Body of pancreas (tissue), 4 donors: ENCODE data around the gene ABCB11.

Source experiments
- CTCF ChIP-seq, 7 experiments: fragments of 450-650 bp in 4 of 7; fragments of 200-600 bp in 3 of 7; sonication (generic) in 3 of 7; IDR thresholded peaks; one replicate each; pipeline ENCODE4 v1.5.1; 2016 to 2019; ENCODE audit warnings: antibody characterized with exemption in 7 of 7
- POLR2A ChIP-seq, 3 donors: fragments of 450-650 bp; IDR thresholded peaks; one replicate each; pipeline ENCODE4 v1.6.1; 2016; ENCODE audit warnings: antibody characterized with exemption in 3 of 3, mild to moderate bottlenecking in 2 of 3

DNA sequence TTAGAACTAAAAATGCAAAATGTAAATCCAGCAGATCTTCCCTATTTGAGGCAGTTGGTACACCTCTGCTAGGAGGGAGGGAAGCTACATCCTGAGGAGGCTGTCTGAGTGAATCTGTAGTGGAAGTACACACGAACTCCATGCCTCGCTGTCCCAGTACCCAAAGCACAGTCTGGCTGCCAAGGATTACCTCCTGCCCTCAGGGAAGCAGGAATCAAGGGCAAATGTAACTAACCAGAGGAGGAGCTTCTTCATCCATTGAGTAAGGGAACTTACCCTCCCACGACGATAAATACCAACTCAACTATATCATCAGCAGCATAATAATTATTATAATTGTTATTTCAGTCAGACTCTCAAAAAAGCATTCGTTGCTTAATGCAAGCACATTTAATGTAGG, 40.3 kb upstream of the ABCB11 start:
- no peak for TF ChIP-seq CTCF (IDR thresholded peaks at IDR 0.05)
- no peak for TF ChIP-seq POLR2A (IDR thresholded peaks at IDR 0.05)
